HG02798 (cell line): ENCODE measurements around the gene SLC27A2.
A peak's percentile ranks its signal among the peaks of the same experiment; 100 is the strongest.
"Not testable (repeated sequence)": the region's sequence is repeated elsewhere in the genome, so short reads cannot be mapped to it uniquely, and the experiment has no call there.

ENCODE experiments used
- ATAC-seq: cut with Tn5 transposase; IDR thresholded peaks from one replicate; pipeline ENCODE4 v1.9.1; 2021; ENCODE audit warnings: mild to moderate bottlenecking; ENCODE audit not compliant: unreplicated experiment, poor library complexity

SLC27A2 gene

GRCh38 chr15:50162969-50163718 lies 18.9 kb upstream of the SLC27A2 start:
- no peak for ATAC-seq

DNA sequence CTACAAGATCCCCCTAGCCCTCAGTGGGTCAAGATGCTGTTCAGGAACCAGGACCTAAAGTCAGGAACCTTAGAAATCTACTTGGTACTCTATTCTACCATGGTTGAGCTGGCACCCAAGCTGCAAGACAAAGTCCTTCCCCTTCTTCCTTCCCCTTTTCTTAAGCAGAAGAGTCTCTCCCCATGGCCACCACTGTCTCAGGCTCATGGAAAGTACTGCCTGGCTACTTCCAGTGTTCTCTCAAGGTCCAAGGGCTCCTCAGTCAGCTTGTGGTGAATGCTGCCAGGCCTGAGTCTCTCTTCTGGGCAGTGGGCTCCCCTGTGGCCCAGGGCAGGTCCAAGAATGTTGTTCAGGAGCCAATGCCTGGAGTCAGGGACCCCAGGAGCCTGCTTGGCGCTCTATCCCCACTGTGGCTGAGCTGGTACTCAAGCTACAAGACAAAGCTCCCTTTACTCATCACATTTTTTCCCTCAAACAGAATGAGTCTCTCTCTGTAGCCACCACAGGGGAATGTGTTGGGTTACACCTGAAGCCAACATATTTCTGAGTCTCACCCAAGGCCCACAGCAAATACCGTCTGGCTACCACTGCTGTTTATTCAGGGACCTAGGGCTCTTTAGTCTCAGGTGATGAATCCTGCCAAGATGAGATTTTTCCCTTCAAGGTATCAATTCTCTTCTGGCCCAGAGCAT lies 18.1 kb upstream of the SLC27A2 start:
- no peak for ATAC-seq

GRCh38 chr15:50164458-50164857 lies 17.5 kb upstream of the SLC27A2 start:
- ATAC-seq: no peak

- ATAC-seq: no peak
These were observed 15.8 kb upstream of the SLC27A2 start for GRCh38 chr15:50166216-50166615.

DNA sequence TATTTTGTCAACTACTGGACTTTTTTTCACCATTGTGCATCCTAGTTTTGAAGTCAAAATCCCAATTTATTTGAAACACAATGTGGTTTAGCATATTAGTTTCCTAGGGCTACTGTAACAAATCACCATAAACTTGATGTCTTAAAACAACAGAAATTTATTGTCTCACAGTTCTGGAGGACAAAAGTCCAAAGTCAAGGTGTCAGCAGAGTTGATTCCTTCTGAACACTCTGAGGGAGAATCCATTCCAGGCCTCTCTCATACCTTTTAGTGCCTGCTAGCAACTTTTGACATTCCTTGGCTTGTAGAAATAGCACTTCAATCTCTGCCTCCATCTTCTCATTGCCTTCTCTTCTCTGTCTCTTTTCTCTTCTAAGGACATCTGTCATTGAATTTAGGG lies 14.9 kb upstream of the SLC27A2 start:
- ATAC-seq: no peak

GRCh38 chr15:50168379-50168778 lies 13.6 kb upstream of the SLC27A2 start:
- ATAC-seq: no peak

DNA sequence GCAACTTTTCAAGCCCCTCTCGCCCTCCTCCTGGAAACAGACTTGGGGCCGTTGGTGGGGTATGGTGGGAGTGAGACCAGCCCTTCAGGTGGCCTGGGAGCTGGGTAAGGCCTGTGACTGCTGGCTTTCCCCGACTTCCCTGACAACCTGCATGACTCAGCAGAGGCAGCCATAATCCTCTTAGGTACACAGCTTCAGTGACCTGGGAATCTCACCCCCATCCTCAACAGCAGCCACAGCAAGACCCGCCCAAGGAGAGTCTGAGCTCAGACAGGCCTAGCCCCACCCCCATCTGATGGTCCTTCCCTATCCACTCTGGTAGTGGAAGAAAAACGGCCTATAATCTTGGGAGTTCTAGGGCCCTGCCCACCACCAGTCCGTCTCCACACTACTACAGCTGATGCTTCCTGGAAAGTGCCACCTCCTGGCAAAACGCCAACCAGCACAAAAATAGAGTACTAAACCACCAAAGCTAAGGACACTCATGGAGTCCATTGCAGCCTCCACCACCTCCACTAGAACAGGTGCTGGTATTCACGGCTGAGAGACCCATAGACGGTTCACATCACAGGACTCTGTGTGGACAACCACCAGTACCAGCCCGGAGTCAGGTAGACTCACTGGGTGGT lies 13.1 kb upstream of the SLC27A2 start:
- no peak for ATAC-seq

- ATAC-seq: not testable (repeated sequence)
These were observed 9.6 kb upstream of the SLC27A2 start for GRCh38 chr15:50172360-50172895.

DNA sequence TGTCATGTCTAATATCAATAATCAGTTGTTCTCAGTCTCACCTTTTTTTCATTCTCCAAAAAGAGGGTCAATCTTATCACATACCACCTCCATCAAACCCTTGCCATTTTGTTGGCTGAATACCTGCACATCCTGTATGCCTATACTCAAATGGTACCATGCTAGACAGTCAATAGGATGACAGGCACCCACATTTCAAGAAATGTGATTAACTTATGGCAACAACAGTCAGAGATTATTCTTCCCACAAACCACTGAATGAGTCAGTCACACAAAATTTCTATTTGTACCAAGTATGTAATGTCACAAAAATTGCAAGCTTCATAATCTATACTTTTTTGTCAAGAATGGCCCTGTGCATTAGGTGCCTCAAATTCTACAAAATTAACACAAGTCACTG lies 5.1 kb upstream of the SLC27A2 start:
- no peak for ATAC-seq

GRCh38 chr15:50180091-50180490 lies 1.9 kb upstream of the SLC27A2 start:
- ATAC-seq: no peak

- no peak for ATAC-seq
These were observed 1.4 kb upstream of the SLC27A2 start for GRCh38 chr15:50180582-50180981.

GRCh38 chr15:50181201-50181968 lies 611 bp upstream of the SLC27A2 start:
- no peak for ATAC-seq

DNA sequence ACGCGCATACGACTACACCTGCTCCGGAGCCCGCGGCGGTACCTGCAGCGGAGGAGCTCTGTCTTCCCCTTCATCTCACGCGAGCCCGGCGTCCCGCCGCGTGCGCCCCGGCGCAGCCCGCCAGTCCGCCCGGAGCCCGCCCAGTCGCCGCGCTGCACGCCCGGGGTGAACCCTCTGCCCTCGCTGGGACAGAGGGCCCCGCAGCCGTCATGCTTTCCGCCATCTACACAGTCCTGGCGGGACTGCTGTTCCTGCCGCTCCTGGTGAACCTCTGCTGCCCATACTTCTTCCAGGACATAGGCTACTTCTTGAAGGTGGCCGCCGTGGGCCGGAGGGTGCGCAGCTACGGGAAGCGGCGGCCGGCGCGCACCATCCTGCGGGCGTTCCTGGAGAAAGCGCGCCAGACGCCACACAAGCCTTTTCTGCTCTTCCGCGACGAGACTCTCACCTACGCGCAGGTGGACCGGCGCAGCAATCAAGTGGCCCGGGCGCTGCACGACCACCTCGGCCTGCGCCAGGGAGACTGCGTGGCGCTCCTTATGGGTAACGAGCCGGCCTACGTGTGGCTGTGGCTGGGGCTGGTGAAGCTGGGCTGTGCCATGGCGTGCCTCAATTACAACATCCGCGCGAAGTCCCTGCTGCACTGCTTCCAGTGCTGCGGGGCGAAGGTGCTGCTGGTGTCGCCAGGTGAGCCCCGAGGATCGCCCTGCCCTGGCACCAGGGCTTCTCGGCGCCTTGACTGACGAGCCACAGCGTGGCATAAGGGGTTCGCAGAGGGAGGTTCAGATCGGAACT lies 420 bp downstream of the SLC27A2 start:
- ATAC-seq: peak; percentile 54

- peak; percentile 41 for ATAC-seq
These were observed 1.3 kb downstream of the SLC27A2 start for GRCh38 chr15:50183112-50183794.

DNA sequence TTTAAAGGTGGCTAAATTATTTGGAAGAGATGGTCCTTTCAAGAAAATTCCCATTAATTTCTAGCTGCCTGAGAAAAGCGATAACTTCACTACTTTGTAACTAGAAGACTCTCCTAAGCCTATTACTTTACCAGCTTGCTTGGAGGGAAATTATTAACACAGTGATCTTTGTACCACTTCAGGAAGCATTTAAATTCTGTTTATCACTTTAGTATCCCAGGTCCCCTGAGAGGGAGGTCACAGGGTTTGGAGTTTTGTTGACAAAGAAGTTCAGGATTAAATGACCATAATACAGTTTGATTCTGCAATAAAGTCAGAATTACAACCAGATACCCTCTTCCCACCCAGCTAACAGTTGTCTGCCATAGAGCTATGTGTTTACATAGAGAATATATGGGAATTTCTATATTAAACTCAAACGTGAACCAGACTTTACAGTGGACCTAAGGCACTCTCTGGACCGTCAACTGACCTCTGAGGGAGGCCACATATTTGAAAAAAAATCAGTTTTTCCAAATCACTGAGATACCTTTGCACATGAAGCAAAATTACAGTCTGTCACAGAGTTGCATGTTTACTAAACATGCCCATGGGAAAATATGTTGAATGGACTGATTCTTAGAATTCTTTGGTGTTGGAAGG lies 3.0 kb downstream of the SLC27A2 start:
- no peak for ATAC-seq

DNA sequence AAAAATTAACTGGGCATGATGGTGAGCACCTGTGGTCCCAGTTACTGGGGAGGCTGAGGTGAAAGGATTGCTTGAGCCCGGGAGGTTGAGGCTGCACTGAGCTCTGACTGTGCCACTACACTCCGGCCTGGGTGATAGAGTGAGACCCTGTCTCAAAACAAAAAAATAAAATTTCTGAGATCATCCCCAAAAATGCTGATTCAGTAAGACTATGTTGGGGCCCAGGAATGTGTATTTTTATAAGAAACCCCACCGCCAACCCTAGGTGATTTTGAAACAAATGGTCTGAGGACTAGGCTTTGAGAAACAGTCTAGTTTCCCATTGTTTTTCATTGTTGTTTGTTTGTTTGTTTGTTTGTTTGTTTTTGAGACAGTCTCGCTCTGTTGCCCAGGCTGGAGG lies 4.1 kb downstream of the SLC27A2 start:
- no peak for ATAC-seq

- ATAC-seq: no peak
These were observed 4.8 kb downstream of the SLC27A2 start for GRCh38 chr15:50186752-50187151.

- no peak for ATAC-seq
These were observed 5.5 kb downstream of the SLC27A2 start for GRCh38 chr15:50187525-50187924.

DNA sequence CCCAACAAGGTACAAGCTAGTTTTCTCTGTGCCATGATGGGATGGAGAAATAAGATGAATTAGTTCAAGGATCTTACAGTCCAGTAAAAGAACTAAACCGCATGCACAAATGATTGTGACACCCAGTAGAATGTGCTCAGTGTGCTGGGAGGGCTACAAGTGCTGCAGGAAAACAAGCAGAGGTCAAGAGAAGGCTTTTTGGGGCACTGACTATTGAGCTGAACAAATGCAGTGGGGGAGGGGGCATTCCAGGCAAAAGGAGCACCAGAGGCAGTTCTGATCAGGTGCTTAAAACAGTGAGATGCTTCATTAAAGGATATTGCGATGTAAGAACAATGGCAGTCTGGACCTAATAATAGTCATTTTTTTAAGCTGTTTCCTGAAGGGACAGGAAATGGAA lies 6.0 kb downstream of the SLC27A2 start:
- no peak for ATAC-seq
